ENCODE measurements around the gene ACBD4. TPM values are rescaled to one million over a fixed set of nuclear protein-coding genes. Genes with fewer than 3 reads are reported as not detected.

Gene ACBD4
- total and polyA plus RNA-seq, 2 experiments from 2014 or later, result 2.1 to 4.3 TPM

DNA sequence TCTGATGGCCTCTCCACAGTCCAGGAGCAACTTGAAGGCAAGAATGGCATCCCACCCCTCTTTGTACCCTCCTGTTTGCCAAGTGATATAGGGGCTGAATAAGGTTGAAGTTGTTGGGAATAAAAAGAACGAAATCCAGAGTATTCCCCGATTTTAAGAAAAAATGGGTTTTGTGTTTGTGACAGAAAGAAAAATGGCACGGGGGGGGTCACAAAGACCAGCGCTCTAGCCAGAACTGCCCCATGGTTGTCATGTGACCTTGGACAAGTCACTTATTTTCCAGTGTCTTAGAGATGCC, 11.1 kb downstream of the ACBD4 start:
- no peak overlapping the region for H2AFZ ChIP-seq
- no peaks in the 10 kb centered on the region for H3K36me3 ChIP-seq (ENCODE audit: low read depth)
- peak overlapping the region; percentile 97 for H3K27ac ChIP-seq
- peak overlapping the region; percentile 94 for H3K9ac ChIP-seq
- peak overlapping the region; percentile 80 for H3K4me3 ChIP-seq
- no peaks in the 10 kb centered on the region for H3K27me3 ChIP-seq (replicated peaks; ENCODE audit: insufficient read depth)
- H3F3A ChIP-seq (ENCODE audit: insufficient read depth), result peaks cover 28% of the 10 kb centered on the region
- peaks cover 18% of the 10 kb centered on the region; the same call in 1 of the 2 replicates for H3K4me1 ChIP-seq (ENCODE audit: insufficient read depth)
- H3K79me2 ChIP-seq (ENCODE audit: insufficient read depth), result peaks cover 30% of the 10 kb centered on the region
- TF ChIP-seq EZH2 (IDR thresholded peaks at IDR 0.05; ENCODE audit: insufficient read depth, poor library complexity, severe bottlenecking) (no peak), EZH2phosphoT487 (IDR thresholded peaks at IDR 0.05; ENCODE audit: insufficient read depth, low read depth) (no peak)
- no peaks in the 10 kb centered on the region for H4K20me1 ChIP-seq (ENCODE audit: insufficient read depth)
- no peak for DNase-seq
- H3K9me2 ChIP-seq (ENCODE audit: insufficient read depth), result no peaks in the 10 kb centered on the region
- H3K4me2 ChIP-seq (ENCODE audit: unreplicated experiment), result peak overlapping the region; percentile 71
- WGBS, 2 experiments (ENCODE audit: low coverage in 1 of 2, low lambda C conversion rate in 2 of 2, missing lambda C conversion rate in 2 of 2), result 82 to 91% methylated on average over 4 of the region's 4 CpGs
- in situ Hi-C loops (cut with MboI), result no loop called here
- H3K9me3 ChIP-seq (ENCODE audit: low read depth), result no peaks in the 10 kb centered on the region

DNA sequence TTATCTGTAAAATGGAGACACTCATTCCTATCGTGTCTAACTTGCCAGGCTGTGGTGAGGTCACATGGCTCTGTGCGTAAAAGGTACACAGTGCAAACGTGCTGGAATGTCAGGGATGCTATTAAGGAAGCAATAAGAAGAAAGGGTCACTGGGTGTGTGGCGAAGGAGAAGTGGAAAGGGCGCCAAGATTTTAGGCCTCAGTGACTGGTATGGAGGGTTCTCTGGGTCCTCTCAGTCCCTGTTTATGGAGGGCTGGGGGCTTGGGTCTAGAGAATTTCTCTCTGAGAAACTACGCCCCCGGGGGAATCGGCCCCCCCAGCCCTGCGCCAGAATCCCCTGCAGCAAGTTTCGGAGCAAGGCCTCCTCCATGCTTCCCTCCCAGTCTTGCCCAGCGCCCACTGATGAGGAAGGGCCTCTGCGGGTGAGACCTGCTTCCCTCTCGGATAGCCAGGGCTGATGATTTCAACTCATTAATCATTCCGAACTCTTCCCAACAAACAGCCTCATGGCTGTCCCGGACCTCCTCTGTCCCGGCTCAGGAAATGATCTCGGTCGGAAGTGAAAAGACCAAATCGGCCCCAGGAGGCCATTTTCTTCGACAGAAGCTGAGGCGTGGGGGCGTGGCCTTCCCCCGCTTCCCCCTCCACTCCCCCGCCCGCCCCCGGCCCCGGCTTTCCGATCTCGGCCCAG, 11.5 kb downstream of the ACBD4 start:
- peaks cover 27% of the 10 kb centered on the region for H3F3A ChIP-seq (ENCODE audit: insufficient read depth)
- in situ Hi-C loops (cut with MboI), result no loop called here
- H3K27me3 ChIP-seq (replicated peaks; ENCODE audit: insufficient read depth), result no peaks in the 10 kb centered on the region
- peaks cover 34% of the 10 kb centered on the region for H3K79me2 ChIP-seq (ENCODE audit: insufficient read depth)
- peak overlapping the region; percentile 71 for H3K4me2 ChIP-seq (ENCODE audit: unreplicated experiment)
- no peaks in the 10 kb centered on the region for H3K36me3 ChIP-seq (ENCODE audit: low read depth)
- H3K9me2 ChIP-seq (ENCODE audit: insufficient read depth), result no peaks in the 10 kb centered on the region
- peak overlapping the region; percentile 94 for H3K9ac ChIP-seq
- no peaks in the 10 kb centered on the region for H3K9me3 ChIP-seq (ENCODE audit: low read depth)
- no peaks in the 10 kb centered on the region for H4K20me1 ChIP-seq (ENCODE audit: insufficient read depth)
- H3K27ac ChIP-seq, result peak overlapping the region; percentile 97
- peak overlapping the region; percentile 80 for H3K4me3 ChIP-seq
- no peak for TF ChIP-seq EZH2 (IDR thresholded peaks at IDR 0.05; ENCODE audit: insufficient read depth, poor library complexity, severe bottlenecking)
- no peak for TF ChIP-seq EZH2phosphoT487 (IDR thresholded peaks at IDR 0.05; ENCODE audit: insufficient read depth, low read depth)
- WGBS, 2 experiments (ENCODE audit: low coverage in 1 of 2, low lambda C conversion rate in 2 of 2, missing lambda C conversion rate in 2 of 2), result 9 to 18% methylated on average over 17 to 29 of the region's 29 CpGs
- DNase-seq, result peak; percentile 82
- H2AFZ ChIP-seq, result peak overlapping the region; percentile 70
- H3K4me1 ChIP-seq (ENCODE audit: insufficient read depth), result peaks cover 22% of the 10 kb centered on the region; the same call in 1 of the 2 replicates

DNA sequence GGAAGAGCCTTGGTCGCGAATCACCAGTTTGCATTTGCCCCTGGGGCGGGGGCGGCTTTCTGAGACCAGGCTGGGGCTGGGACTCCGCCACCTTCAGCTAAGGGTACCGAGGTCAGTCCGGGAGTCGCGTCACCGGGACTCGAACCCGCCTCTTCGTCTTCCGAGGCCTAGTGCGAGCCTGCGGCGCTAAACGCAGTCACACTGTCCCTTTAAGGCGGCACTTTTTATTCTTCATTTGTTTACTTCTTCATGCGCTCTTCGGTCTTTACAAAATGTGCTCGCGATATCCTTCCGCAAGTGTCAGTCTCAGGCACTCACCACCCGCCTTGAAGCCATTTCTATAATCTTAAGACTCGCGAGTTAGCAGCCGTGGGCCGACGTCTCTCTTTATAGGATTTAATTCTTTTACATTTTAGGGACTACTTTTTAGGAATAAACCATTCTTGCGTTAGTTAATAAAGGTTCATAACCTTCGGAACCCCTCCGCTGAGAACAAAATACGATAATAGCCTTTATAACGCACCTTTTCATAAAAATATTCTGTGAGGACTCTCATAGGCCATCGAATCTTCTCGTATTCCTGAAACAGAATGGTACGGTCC, 12.2 kb downstream of the ACBD4 start:
- Histone ChIP-seq H3K9me2 (ENCODE audit: insufficient read depth) (no peaks in the 10 kb centered on the region), H3K36me3 (ENCODE audit: low read depth) (no peaks in the 10 kb centered on the region), H3K27ac (peak overlapping the region; percentile 97), H3K27me3 (replicated peaks; ENCODE audit: insufficient read depth) (no peaks in the 10 kb centered on the region), H3K4me2 (ENCODE audit: unreplicated experiment) (peak overlapping the region; percentile 71), H3K4me3 (peak overlapping the region; percentile 80), H3K9ac (peak overlapping the region; percentile 94), H3K4me1 (ENCODE audit: insufficient read depth) (peaks cover 22% of the 10 kb centered on the region; the same call in 1 of the 2 replicates), H4K20me1 (ENCODE audit: insufficient read depth) (no peaks in the 10 kb centered on the region), H3K79me2 (ENCODE audit: insufficient read depth) (peaks cover 41% of the 10 kb centered on the region), H2AFZ (peak overlapping the region; percentile 70), H3K9me3 (ENCODE audit: low read depth) (no peaks in the 10 kb centered on the region), H3F3A (ENCODE audit: insufficient read depth) (peaks cover 31% of the 10 kb centered on the region)
- TF ChIP-seq EZH2 (IDR thresholded peaks at IDR 0.05; ENCODE audit: insufficient read depth, poor library complexity, severe bottlenecking) (no peak), EZH2phosphoT487 (IDR thresholded peaks at IDR 0.05; ENCODE audit: insufficient read depth, low read depth) (no peak)
- in situ Hi-C loops (cut with MboI), result no loop called here
- 1 to 3% methylated on average over 35 to 38 of the region's 38 CpGs for WGBS, 2 experiments (ENCODE audit: low coverage in 1 of 2, low lambda C conversion rate in 2 of 2, missing lambda C conversion rate in 2 of 2)
- peak; percentile 94 for DNase-seq

DNA sequence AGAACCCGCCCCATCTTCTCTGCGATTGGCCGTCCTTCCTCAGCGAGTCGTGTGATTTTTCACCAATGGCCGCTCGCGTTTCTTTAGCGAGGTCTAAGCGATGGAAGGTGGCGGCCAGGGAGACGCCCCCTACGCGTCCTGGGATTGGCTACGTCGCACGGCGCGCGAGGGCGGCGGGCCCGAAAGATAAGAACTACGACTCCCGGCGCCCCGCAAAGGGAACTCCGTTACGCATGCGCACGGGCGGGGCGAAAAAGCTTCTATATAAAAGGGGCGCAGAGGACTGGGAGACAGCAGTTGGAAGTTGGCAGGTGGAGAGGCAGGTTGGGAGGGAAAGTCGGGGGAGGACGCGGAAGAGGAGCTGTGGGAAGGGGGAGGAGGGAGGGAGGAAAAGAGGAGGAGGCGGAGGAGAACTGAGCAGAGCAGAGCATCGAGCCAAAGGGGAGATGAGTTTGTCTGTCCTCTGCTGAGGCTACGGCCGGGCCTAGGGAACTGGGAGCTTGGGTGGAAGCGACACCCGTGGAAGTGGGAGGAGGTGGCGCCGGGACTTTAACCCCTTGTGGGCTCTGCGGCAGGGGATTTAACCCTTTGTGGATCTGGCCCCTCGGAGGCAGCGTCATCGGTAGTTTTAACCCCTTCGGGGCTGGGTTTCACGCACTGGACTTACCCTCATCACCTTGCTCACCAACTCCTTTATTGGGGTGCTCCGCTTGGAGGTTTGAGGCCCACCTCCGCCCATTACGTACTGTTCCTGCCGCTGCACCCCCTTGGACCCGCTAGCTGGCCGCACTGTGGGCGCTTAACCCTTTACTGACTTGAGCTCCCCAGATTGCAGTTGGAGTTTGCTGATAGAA, 12.9 kb downstream of the ACBD4 start, which contains the start of gene HEXIM1:
Gene HEXIM1 (plus strand): TSS at position 293 of the 854 bp plus-strand sequence. CDS start 716 bp downstream, outside the sequence.
- Histone ChIP-seq H3K9me3 (ENCODE audit: low read depth) (no peaks in the 10 kb centered on the region), H3K4me1 (ENCODE audit: insufficient read depth) (peaks cover 20% of the 10 kb centered on the region; the same call in 1 of the 2 replicates), H3K27me3 (replicated peaks; ENCODE audit: insufficient read depth) (no peaks in the 10 kb centered on the region), H2AFZ (peak within 1 kb of the TSS; percentile 70), H3K79me2 (ENCODE audit: insufficient read depth) (peaks cover 48% of the 10 kb centered on the region), H3K4me3 (peak within 1 kb of the TSS; percentile 94), H4K20me1 (ENCODE audit: insufficient read depth) (no peaks in the 10 kb centered on the region), H3K27ac (peak within 1 kb of the TSS; percentile 97), H3K4me2 (ENCODE audit: unreplicated experiment) (peak within 1 kb of the TSS; percentile 99), H3K9ac (peak within 1 kb of the TSS; percentile 94), H3F3A (ENCODE audit: insufficient read depth) (peaks cover 33% of the 10 kb centered on the region), H3K9me2 (ENCODE audit: insufficient read depth) (no peaks in the 10 kb centered on the region), H3K36me3 (ENCODE audit: low read depth) (no peaks in the 10 kb centered on the region)
- WGBS, 2 experiments (ENCODE audit: low coverage in 1 of 2, low lambda C conversion rate in 2 of 2, missing lambda C conversion rate in 2 of 2), result 1% methylated on average over 56 to 58 of the region's 58 CpGs
- DNase-seq, result peak; percentile 100
- in situ Hi-C loops (cut with MboI), result no loop called here
- no peak for TF ChIP-seq EZH2phosphoT487 (IDR thresholded peaks at IDR 0.05; ENCODE audit: insufficient read depth, low read depth)
- no peak for TF ChIP-seq EZH2 (IDR thresholded peaks at IDR 0.05; ENCODE audit: insufficient read depth, poor library complexity, severe bottlenecking)

Data from GM23248 (cell line).